ENCODE results near the gene HRCT1.
"Not testable (repeated sequence)": the region's sequence is repeated elsewhere in the genome, so short reads cannot be mapped to it uniquely, and the experiment has no call there.

HRCT1 gene

DNA sequence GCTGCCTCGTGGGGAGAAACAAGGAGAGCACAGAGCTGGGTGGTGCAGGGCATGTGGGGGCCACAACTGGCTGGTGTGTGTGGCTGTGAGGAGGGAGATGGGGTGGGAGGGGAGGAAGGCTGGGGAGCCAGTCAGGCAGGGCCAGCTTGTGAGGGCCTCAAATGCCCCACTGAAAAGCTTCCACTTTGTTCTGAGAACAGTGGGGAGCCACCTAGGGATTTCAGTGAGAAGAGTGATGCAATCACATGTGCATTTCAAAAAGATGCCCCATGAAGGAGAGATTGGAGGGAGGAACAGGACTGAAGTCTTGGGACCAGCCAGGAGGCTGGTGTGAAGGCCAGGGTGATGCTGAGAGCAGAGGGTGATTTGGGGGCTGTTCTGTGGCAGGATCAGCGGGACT lies 37.1 kb upstream of the HRCT1 start:
- Histone ChIP-seq H3K4me1 (ENCODE audit: insufficient read depth, low read length) (no peaks in the 10 kb centered on the region), H3K4me3 (ENCODE audit: low read depth in 1 of 2, low read length in 2 of 2) (no peak overlapping the region), H3K36me3 (ENCODE audit: insufficient read depth, low read length) (no peaks in the 10 kb centered on the region), H3K9ac (ENCODE audit: low read length) (no peak overlapping the region), H3K9me3 (ENCODE audit: low read length) (no peaks in the 10 kb centered on the region), H3K27ac (ENCODE audit: low read depth, low read length) (no peak overlapping the region), H3K27me3 (ENCODE audit: control insufficient read depth in 1 of 2, insufficient read depth in 2 of 2, low read length in 2 of 2) (peaks cover 0 to 18% of the 10 kb centered on the region in 2 donors)

DNA sequence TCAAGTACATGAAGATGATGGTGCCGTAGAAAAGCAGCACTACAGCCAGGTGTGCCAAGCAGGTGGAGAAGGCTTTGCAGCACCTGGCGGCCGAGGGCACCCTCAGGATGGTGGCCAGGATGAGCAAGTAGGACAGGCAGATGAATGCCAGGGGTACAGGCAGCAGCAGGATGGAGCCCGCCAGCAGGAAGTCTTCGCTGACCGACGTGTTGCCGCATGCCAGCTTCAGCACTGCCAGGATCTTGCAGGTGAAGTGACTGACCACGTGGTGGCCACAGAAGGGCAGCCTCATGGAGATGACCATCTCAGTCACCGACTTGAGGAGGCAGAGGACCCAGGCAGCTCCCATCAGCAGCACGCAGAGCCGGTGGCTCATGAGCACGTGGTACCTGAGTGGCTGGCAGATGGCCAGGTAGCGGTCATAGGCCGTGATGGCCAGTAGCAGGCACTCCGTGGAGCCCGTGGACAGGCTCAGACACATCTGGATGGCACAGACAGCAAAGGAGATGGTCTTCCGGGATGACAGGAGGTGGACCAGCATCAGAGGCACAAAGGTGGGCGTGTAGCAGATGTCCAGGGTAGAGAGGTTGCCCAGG lies 36.3 kb upstream of the HRCT1 start:
- H3K9me3 ChIP-seq (ENCODE audit: low read length): no peaks in the 10 kb centered on the region

DNA sequence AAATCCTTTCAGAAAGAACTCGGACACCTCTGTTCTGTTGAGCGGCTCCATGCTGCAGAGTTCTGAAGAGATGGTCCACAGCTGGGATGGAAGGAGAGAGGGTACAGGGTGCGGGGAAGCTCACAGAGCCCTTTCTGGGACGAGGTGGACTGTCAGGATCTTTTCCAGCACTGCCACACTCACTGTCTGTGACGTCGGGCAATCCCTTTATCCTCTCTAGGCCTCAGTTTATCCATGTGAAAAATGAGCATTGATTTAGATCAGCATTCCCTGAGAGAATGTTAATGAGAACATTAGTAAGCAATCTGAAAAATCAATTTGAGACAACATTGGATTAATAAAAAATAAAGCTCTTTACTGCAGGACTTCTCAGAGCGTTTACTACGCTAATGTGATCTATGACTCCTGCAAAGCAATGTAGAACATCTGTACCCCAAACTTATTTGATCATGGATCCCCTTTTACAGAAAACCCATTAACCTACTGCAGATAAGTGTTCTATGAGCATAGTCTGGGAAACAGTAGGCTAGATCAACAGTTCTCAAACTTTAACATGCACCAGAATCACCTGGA lies 35.6 kb upstream of the HRCT1 start, which contains the start of gene OR13J1:
OR13J1 (minus strand) TSS at position 51 of the 573 bp plus-strand sequence; CDS start at position 51, 0 bp downstream.
- Histone ChIP-seq H3K9me3 (ENCODE audit: low read length) (no peaks in the 10 kb centered on the region), H3K27me3 (ENCODE audit: control insufficient read depth in 1 of 2, insufficient read depth in 2 of 2, low read length in 2 of 2) (peaks cover 0 to 18% of the 10 kb centered on the region in 2 donors)

More for the DNA sequence above, 36.3 kb upstream of the HRCT1 start:
- no peaks in the 10 kb centered on the region for H3K4me1 ChIP-seq (ENCODE audit: insufficient read depth, low read length)
- H3K27me3 ChIP-seq (ENCODE audit: control insufficient read depth in 1 of 2, insufficient read depth in 2 of 2, low read length in 2 of 2): peaks cover 0 to 18% of the 10 kb centered on the region in 2 donors
- H3K9ac ChIP-seq (ENCODE audit: low read length): no peak overlapping the region
- no peaks in the 10 kb centered on the region for H3K36me3 ChIP-seq (ENCODE audit: insufficient read depth, low read length)
- no peak overlapping the region for H3K4me3 ChIP-seq (ENCODE audit: low read depth in 1 of 2, low read length in 2 of 2)
- H3K27ac ChIP-seq (ENCODE audit: low read depth, low read length): no peak overlapping the region

DNA sequence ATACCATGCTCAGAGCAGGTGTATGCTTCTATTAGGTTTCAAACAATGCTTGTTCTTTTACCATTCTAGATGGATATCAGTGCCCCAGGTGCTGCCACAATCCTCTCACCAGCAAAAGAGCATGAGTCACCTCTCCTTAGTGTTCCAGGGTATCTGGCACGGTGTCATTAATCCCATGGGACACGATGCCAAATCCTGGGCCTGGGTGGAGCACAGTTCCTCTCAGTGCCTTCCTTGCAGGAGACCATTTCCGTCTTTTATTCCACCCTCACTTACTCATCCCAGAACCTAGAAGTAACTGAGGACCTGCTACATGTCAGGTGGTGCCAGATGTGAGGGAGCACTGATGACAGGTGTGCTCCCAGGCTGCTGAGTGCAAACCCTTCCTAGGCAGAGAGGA lies 34.5 kb upstream of the HRCT1 start:
- Histone ChIP-seq H3K27ac (ENCODE audit: low read depth, low read length) (no peak overlapping the region), H3K4me1 (ENCODE audit: insufficient read depth, low read length) (no peaks in the 10 kb centered on the region), H3K36me3 (ENCODE audit: insufficient read depth, low read length) (no peaks in the 10 kb centered on the region), H3K27me3 (ENCODE audit: control insufficient read depth in 1 of 2, insufficient read depth in 2 of 2, low read length in 2 of 2) (peaks cover 0 to 18% of the 10 kb centered on the region in 2 donors), H3K9me3 (ENCODE audit: low read length) (no peaks in the 10 kb centered on the region), H3K9ac (ENCODE audit: low read length) (no peak overlapping the region), H3K4me3 (ENCODE audit: low read depth in 1 of 2, low read length in 2 of 2) (no peak overlapping the region)

More for the DNA sequence above, 35.6 kb upstream of the HRCT1 start, which contains the start of gene OR13J1:
- Histone ChIP-seq H3K4me1 (ENCODE audit: insufficient read depth, low read length) (no peaks in the 10 kb centered on the region), H3K9ac (ENCODE audit: low read length) (no peak within 1 kb of the TSS), H3K36me3 (ENCODE audit: insufficient read depth, low read length) (no peaks in the 10 kb centered on the region), H3K27ac (ENCODE audit: low read depth, low read length) (no peak within 1 kb of the TSS), H3K4me3 (ENCODE audit: low read depth in 1 of 2, low read length in 2 of 2) (no peak within 1 kb of the TSS)

DNA sequence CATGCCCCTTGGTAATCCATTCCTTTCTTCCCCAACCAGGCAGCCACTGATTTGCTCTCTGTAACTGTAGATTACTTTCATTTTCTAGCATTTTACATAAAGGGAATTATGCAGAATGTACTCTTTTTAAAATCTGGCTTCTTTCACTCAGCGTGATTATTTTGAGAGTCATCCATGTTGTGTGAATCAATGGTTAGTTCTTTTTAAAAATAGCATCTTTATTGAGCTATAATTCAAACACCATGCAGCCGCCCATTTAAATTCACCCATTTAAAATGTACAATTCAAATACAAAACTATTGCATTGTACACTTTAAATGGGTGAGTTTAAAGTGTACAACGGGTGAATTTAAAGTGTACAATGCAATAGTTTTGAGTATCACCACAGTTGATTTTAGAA lies 33.5 kb upstream of the HRCT1 start:
- H3K4me3 ChIP-seq (ENCODE audit: low read depth in 1 of 2, low read length in 2 of 2): no peak overlapping the region
- no peaks in the 10 kb centered on the region for H3K4me1 ChIP-seq (ENCODE audit: insufficient read depth, low read length)
- no peak overlapping the region for H3K9ac ChIP-seq (ENCODE audit: low read length)
- no peaks in the 10 kb centered on the region for H3K36me3 ChIP-seq (ENCODE audit: insufficient read depth, low read length)
- H3K27ac ChIP-seq (ENCODE audit: low read depth, low read length): no peak overlapping the region
- H3K27me3 ChIP-seq (ENCODE audit: control insufficient read depth in 1 of 2, insufficient read depth in 2 of 2, low read length in 2 of 2): peaks cover 0 to 14% of the 10 kb centered on the region in 2 donors
- H3K9me3 ChIP-seq (ENCODE audit: low read length): peaks cover under 1% of the 10 kb centered on the region

DNA sequence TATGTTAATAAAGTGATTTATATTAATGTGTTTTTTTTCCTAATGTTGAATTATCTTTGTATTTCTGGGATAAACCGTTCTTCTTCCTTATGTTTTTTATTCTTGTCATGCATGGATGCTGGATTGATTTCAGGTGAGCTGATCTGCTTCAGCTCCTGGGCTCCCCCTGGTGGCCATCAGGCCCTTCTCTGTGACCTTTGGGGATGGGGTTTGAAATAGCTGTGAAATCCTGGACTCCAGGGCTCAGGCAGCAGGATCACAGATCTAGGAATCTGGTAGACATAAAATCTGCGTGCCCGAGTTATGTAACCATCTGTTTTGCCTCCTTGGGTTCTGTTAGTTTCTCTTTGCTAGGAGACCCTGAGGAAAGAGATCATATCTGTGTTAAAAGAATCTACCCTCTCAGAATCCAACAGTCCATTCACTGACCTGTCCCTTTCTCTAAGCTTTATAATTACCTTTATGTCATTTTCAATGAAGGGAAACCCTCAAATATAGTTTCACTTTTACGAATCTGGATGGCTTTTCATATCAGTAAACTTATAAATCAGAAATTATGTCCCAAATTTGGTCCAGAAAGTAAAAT lies 23.6 kb upstream of the HRCT1 start:
- no peak overlapping the region for H3K9ac ChIP-seq (ENCODE audit: low read length)
- H3K9me3 ChIP-seq (ENCODE audit: low read length): peaks cover 4% of the 10 kb centered on the region
- no peak overlapping the region for H3K4me3 ChIP-seq (ENCODE audit: low read depth in 1 of 2, low read length in 2 of 2)
- H3K27me3 ChIP-seq (ENCODE audit: control insufficient read depth in 1 of 2, insufficient read depth in 2 of 2, low read length in 2 of 2): no peaks in the 10 kb centered on the region
- no peaks in the 10 kb centered on the region for H3K4me1 ChIP-seq (ENCODE audit: insufficient read depth, low read length)
- no peaks in the 10 kb centered on the region for H3K36me3 ChIP-seq (ENCODE audit: insufficient read depth, low read length)
- no peak overlapping the region for H3K27ac ChIP-seq (ENCODE audit: low read depth, low read length)

DNA sequence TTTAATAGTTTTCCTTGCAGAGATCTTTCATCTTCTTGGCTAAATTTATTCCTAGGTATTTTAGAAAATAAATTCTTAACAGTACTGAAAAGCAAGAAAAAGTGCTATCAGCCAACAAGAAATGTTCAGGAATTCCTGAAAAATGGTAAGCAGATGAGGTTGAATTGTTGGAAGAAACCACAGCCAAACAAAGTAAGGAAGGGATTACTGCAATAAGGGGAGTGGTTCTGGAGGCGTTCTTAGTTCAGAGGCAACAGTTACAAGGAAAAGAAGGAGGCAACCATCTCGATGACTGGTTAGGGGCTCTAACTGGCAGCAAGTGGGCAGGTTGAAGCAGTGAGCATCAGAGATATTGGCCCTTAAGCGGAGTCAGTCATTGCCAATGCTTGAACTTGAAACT lies 23.0 kb upstream of the HRCT1 start:
- Histone ChIP-seq H3K4me3 (ENCODE audit: low read depth in 1 of 2, low read length in 2 of 2) (no peak overlapping the region), H3K27ac (ENCODE audit: low read depth, low read length) (no peak overlapping the region), H3K36me3 (ENCODE audit: insufficient read depth, low read length) (no peaks in the 10 kb centered on the region), H3K27me3 (ENCODE audit: control insufficient read depth in 1 of 2, insufficient read depth in 2 of 2, low read length in 2 of 2) (no peaks in the 10 kb centered on the region), H3K4me1 (ENCODE audit: insufficient read depth, low read length) (no peaks in the 10 kb centered on the region), H3K9ac (ENCODE audit: low read length) (no peak overlapping the region), H3K9me3 (ENCODE audit: low read length) (no peaks in the 10 kb centered on the region)

DNA sequence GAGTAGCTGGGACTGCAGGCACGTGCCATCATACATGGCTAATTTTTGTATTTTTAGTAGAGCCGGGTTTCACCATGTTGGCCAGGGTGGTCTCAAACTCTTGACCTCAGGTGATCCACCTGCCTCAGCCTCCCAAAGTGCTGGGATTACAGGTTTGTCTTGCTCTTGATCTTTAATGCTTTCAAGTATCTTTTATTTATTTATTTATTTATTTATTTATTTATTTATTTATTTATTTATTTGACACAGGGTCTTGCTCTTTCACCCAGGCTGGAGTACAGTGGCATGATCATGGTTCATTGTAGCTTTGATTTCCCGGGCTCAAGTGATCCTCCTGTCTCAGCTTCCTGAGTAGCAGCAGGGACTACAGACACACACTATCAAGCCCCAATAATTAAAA lies 21.1 kb upstream of the HRCT1 start:
- not testable (repeated sequence) for H3K36me3 ChIP-seq (ENCODE audit: insufficient read depth, low read length); H3K4me1 ChIP-seq (ENCODE audit: insufficient read depth, low read length); H3K4me3 ChIP-seq (ENCODE audit: low read depth in 1 of 2, low read length in 2 of 2); H3K9ac ChIP-seq (ENCODE audit: low read length); H3K27me3 ChIP-seq (ENCODE audit: control insufficient read depth in 1 of 2, insufficient read depth in 2 of 2, low read length in 2 of 2); H3K9me3 ChIP-seq (ENCODE audit: low read length); H3K27ac ChIP-seq (ENCODE audit: low read depth, low read length)

DNA sequence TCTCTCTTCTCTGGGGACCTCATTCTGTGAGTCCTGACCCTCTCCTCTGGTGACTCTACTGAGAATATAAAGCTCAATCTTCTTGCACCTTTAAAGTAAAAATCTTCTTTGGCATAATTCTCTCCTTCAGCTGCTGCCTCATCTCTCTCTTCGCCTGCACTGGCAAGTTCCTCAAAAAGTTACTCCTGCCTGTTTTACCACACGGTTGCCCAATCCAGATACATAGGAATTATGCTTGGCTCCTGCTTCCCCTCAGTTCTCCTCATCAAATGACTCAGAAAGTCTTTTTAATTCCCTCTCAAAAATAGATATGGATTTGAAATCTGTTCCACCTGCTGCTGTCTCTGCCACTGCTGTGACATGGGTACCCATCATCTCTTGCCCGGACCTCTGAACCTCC lies 14.4 kb upstream of the HRCT1 start:
- Histone ChIP-seq H3K4me1 (ENCODE audit: insufficient read depth, low read length) (no peaks in the 10 kb centered on the region), H3K36me3 (ENCODE audit: insufficient read depth, low read length) (no peaks in the 10 kb centered on the region), H3K27ac (ENCODE audit: low read depth, low read length) (no peak overlapping the region), H3K27me3 (ENCODE audit: control insufficient read depth in 1 of 2, insufficient read depth in 2 of 2, low read length in 2 of 2) (no peaks in the 10 kb centered on the region), H3K9me3 (ENCODE audit: low read length) (no peaks in the 10 kb centered on the region), H3K9ac (ENCODE audit: low read length) (no peak overlapping the region), H3K4me3 (ENCODE audit: low read depth in 1 of 2, low read length in 2 of 2) (no peak overlapping the region)

DNA sequence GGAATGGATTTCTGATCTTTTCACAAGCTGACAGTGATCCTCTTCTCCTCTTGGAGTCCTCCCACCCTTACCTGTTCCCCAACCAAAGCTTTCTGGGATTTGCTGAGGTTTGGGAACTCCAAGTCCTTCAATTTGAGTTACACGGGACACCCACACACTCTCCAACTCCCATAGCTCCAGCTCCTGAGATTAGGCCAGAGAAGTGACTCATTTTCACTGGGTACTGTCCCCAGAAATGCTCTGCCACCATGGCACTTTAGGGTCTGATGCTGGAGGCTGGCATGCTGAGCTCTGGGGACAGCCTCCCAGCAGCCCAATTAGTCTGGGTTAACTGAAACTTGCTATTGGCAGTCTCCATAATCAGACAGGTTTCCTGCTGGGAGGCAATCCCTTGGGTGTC lies 14.0 kb upstream of the HRCT1 start:
- Histone ChIP-seq H3K27me3 (ENCODE audit: control insufficient read depth in 1 of 2, insufficient read depth in 2 of 2, low read length in 2 of 2) (no peaks in the 10 kb centered on the region), H3K4me3 (ENCODE audit: low read depth in 1 of 2, low read length in 2 of 2) (no peak overlapping the region), H3K9me3 (ENCODE audit: low read length) (no peaks in the 10 kb centered on the region), H3K27ac (ENCODE audit: low read depth, low read length) (no peak overlapping the region), H3K4me1 (ENCODE audit: insufficient read depth, low read length) (no peaks in the 10 kb centered on the region), H3K36me3 (ENCODE audit: insufficient read depth, low read length) (no peaks in the 10 kb centered on the region), H3K9ac (ENCODE audit: low read length) (no peak overlapping the region)

DNA sequence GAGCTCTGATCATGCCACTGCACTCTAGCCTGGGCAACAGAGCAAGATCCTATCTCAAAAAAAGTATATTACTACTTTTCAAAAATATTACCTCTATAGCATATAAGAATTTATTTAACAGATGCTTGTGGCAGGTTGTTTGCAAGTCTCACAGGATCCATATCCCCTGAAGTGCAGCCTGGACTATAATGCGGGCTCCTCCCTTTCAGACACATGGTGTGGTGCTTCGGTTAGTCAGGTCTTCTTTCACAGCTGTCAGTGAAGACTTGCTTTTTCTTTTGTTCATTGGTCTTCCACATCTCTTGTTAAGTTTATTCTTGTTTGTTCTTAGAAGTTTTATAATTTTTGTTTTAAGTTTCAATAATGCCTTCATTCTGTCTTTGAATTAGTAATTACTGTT lies 9.4 kb upstream of the HRCT1 start:
- H3K9me3 ChIP-seq (ENCODE audit: low read length): no peaks in the 10 kb centered on the region
- no peak overlapping the region for H3K27ac ChIP-seq (ENCODE audit: low read depth, low read length)
- no peak overlapping the region for H3K4me3 ChIP-seq (ENCODE audit: low read depth in 1 of 2, low read length in 2 of 2)
- H3K36me3 ChIP-seq (ENCODE audit: insufficient read depth, low read length): no peaks in the 10 kb centered on the region
- no peaks in the 10 kb centered on the region for H3K4me1 ChIP-seq (ENCODE audit: insufficient read depth, low read length)
- no peak overlapping the region for H3K9ac ChIP-seq (ENCODE audit: low read length)
- no peaks in the 10 kb centered on the region for H3K27me3 ChIP-seq (ENCODE audit: control insufficient read depth in 1 of 2, insufficient read depth in 2 of 2, low read length in 2 of 2)

Measured in muscle layer of colon (tissue), 2 donors.